Activated T-cell treated with anti-CD3 and anti-CD28 coated beads for 1 hour (primary cell): ENCODE measurements around the gene OR10G7.

Experiments
- DNase-seq: peaks from one replicate; pipeline ENCODE4 v3.0.0-alpha.2; 2020; ENCODE audit warnings: low read depth

OR10G7 gene

GRCh38 chr11:124041254-124041653 is at the start of gene OR10G7:
Gene OR10G7, minus strand, starts transcription at chr11:124041325. Its CDS starts 2,324 bp downstream, at chr11:124039001.
- no peak for DNase-seq

GRCh38 chr11:124085997-124086846 is 45.1 kb upstream of the OR10G7 start:
- no peak for DNase-seq

- no peak for DNase-seq
Observed at GRCh38 chr11:124085583-124085982, 44.5 kb upstream of the OR10G7 start.

GRCh38 chr11:124082371-124082770 is 41.2 kb upstream of the OR10G7 start:
- no peak for DNase-seq

- no peak for DNase-seq
Observed at GRCh38 chr11:124081483-124081882, 40.4 kb upstream of the OR10G7 start.

- DNase-seq, result no peak
Observed at GRCh38 chr11:124080327-124081001, 39.3 kb upstream of the OR10G7 start.

GRCh38 chr11:124079631-124080326 is 38.7 kb upstream of the OR10G7 start:
- no peak for DNase-seq

GRCh38 chr11:124078591-124078990 is 37.5 kb upstream of the OR10G7 start:
- no peak for DNase-seq

GRCh38 chr11:124077266-124077665 is 36.1 kb upstream of the OR10G7 start:
- DNase-seq, result no peak

- DNase-seq, result no peak
Observed at GRCh38 chr11:124075841-124076651, 34.9 kb upstream of the OR10G7 start.

GRCh38 chr11:124075492-124075840 is 34.3 kb upstream of the OR10G7 start:
- no peak for DNase-seq

GRCh38 chr11:124074554-124074953 is 33.4 kb upstream of the OR10G7 start:
- DNase-seq, result no peak

GRCh38 chr11:124072147-124072546 is 31.0 kb upstream of the OR10G7 start:
- no peak for DNase-seq

GRCh38 chr11:124071623-124071948 is 30.5 kb upstream of the OR10G7 start:
- DNase-seq, result no peak

- DNase-seq, result peak; percentile 63
Observed at GRCh38 chr11:124070915-124071622, 29.9 kb upstream of the OR10G7 start.

GRCh38 chr11:124069429-124070401 is 28.6 kb upstream of the OR10G7 start:
- DNase-seq, result no peak

GRCh38 chr11:124068601-124069110 is 27.5 kb upstream of the OR10G7 start:
- no peak for DNase-seq

GRCh38 chr11:124052966-124053365 is 11.8 kb upstream of the OR10G7 start:
- no peak for DNase-seq

GRCh38 chr11:124050748-124051147 is 9.6 kb upstream of the OR10G7 start:
- no peak for DNase-seq

- DNase-seq, result no peak
Observed at GRCh38 chr11:124043420-124043819, 2.3 kb upstream of the OR10G7 start.
